OCI-LY7 (cell line): ENCODE data around the gene ADCY5.

Experiments used
- CTCF ChIP-seq: fragments of 200-600 bp; sonication (generic); conservative IDR thresholded peaks from 2 replicates; pipeline ENCODE4 v1.5.1; 2014; ENCODE audit warnings: mild to moderate bottlenecking, antibody characterized with exemption, low read length, moderate library complexity, mixed read lengths
- EZH2phosphoT487 ChIP-seq: fragments of 200-600 bp; sonication (generic); IDR thresholded peaks from 2 replicates; pipeline ENCODE4 v1.6.1; 2018; ENCODE audit warnings: low read depth, borderline replicate concordance, mild to moderate bottlenecking, mixed run types, antibody characterized with exemption, low read length, moderate library complexity, mixed read lengths

GRCh38 chr3:123475786-123476185, 26.9 kb upstream of the ADCY5 start:
- TF ChIP-seq CTCF (no peak), EZH2phosphoT487 (no peak)
